AG04450 (cell line): ENCODE measurements around the gene NHS. TPM values are rescaled to one million over a fixed set of nuclear protein-coding genes. Genes with fewer than 3 reads are reported as not detected.

Source experiments
- CTCF ChIA-PET: fragments of 300-600, 350-600 bp; formaldehyde crosslinking; extraction: SDS; loops from one replicate; lab custom pipeline; 2022; ENCODE audit warnings: antibody characterized with exemption, inconsistent platforms; lab: Charles Lee
- POLR2A ChIA-PET: fragments of 350-600 bp; formaldehyde crosslinking; extraction: SDS; loops from one replicate; lab custom pipeline; 2021; ENCODE audit warnings: antibody characterized with exemption, inconsistent platforms; lab: Yijun Ruan, JAX
- DNase-seq: peaks from one replicate; pipeline ENCODE4 v3.0.0-alpha.2; 2011; ENCODE audit warnings: low read depth, low spot score
- H3K27ac ChIP-seq: one replicate; pipeline ENCODE4 v1.5.1; 2012; ENCODE audit warnings: low read depth, low read length, control low read depth
- H3K27me3 ChIP-seq: one replicate; pipeline ENCODE4 v1.6.0; 2012; ENCODE audit warnings: low read length; ENCODE audit not compliant: control insufficient read depth, insufficient read depth
- H3K4me3 ChIP-seq: 2 replicates; pipeline ENCODE4 v1.5.1; 2011; ENCODE audit warnings: mild to moderate bottlenecking, low read depth, low read length, control low read depth
- H3K9me3 ChIP-seq: 2 replicates; pipeline ENCODE4 v1.5.1; 2012; ENCODE audit warnings: low read length; ENCODE audit not compliant: control insufficient read depth, insufficient read depth
- CTCF ChIP-seq: IDR thresholded peaks from 2 replicates; pipeline ENCODE4 v1.5.1; 2011; ENCODE audit warnings: low read depth, low read length, control low read depth, inconsistent platforms
- polyA plus RNA-seq: library from polyadenylated mRNA; depleted of rRNA; stranded (reverse); fragments of >200 nt; gene quantifications from 2 replicates; pipeline ENCODE4 v1.2.3, GENCODE V29; 2011

The NHS gene
- polyA plus RNA-seq, 1 experiment, result 2.0 TPM

- H3K27me3 ChIP-seq, result no peaks in the 10 kb centered on the region
- ChIA-PET CTCF (no interaction called here), POLR2A (no interaction called here)
- H3K27ac ChIP-seq, result no peak overlapping the region
- DNase-seq, result no peak
- no peak overlapping the region for H3K4me3 ChIP-seq
- no peaks in the 10 kb centered on the region for H3K9me3 ChIP-seq
- TF ChIP-seq CTCF, result no peak
Observed at GRCh38 chrX:17643528-17643927, 268.5 kb downstream of the NHS start.

DNA sequence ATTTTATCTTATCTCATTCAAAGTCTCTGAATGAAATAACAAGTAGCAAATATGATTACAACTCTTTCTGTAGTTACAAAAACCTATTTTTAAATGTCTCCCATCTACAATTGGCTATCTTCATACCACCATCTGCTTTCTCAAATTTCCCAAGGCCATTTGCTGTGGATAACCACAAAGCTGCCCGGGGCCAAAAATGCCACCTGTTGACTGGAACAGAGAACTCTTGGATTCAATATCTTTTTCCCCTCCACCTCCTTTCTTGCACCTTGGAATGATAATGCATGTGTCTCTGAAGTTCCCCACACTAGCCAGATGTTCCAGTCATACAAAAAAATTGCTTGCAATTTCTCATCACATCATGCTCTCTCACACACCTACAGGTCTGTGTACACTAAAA lies 269.0 kb downstream of the NHS start:
- Histone ChIP-seq H3K4me3 (no peak overlapping the region), H3K9me3 (no peaks in the 10 kb centered on the region), H3K27ac (no peak overlapping the region), H3K27me3 (no peaks in the 10 kb centered on the region)
- ChIA-PET POLR2A (no interaction called here), CTCF (no interaction called here)
- DNase-seq, result no peak
- TF ChIP-seq CTCF, result no peak

GRCh38 chrX:17654116-17654515 lies 279.1 kb downstream of the NHS start:
- ChIA-PET CTCF (no interaction called here), POLR2A (no interaction called here)
- TF ChIP-seq CTCF, result no peak
- no peak overlapping the region for H3K4me3 ChIP-seq
- H3K9me3 ChIP-seq, result no peaks in the 10 kb centered on the region
- DNase-seq, result no peak
- peaks cover 7% of the 10 kb centered on the region for H3K27me3 ChIP-seq
- no peak overlapping the region for H3K27ac ChIP-seq

GRCh38 chrX:17655211-17656034 lies 280.4 kb downstream of the NHS start:
- peaks cover 7% of the 10 kb centered on the region for H3K27me3 ChIP-seq
- no peaks in the 10 kb centered on the region for H3K9me3 ChIP-seq
- peak overlapping the region; percentile 44 for H3K4me3 ChIP-seq
- POLR2A ChIA-PET, result no interaction called here
- CTCF ChIA-PET, result no interaction called here
- TF ChIP-seq CTCF, result no peak
- DNase-seq, result no peak
- H3K27ac ChIP-seq, result no peak overlapping the region

DNA sequence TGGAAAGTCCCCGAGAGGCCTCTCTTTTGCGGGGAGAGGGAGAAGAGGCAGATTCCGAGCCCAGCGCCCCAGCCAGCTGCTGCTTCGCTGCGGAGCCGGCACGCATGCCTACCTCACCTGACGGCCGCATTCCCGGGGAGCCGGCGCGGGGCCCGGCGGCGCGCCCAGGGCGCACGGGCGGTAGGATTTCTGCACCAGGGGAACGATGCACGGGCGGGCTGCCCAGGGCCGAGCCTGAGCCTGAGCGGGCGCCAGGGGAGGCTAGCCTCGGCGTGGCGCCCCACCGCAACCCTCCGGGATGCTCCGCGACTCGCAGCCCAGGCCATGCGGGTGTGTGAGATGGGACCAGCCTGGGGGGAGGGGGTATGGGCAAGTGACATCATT lies 281.0 kb downstream of the NHS start:
- no peak overlapping the region for H3K27ac ChIP-seq
- DNase-seq, result no peak
- no peak for TF ChIP-seq CTCF
- peaks cover 7% of the 10 kb centered on the region for H3K27me3 ChIP-seq
- H3K9me3 ChIP-seq, result no peaks in the 10 kb centered on the region
- POLR2A ChIA-PET, result no interaction called here
- CTCF ChIA-PET, result no interaction called here
- peak overlapping the region; percentile 44 for H3K4me3 ChIP-seq
